PC-9 (cell line): Measurements from ENCODE around the gene DHRS13. TPM values are rescaled to one million over a fixed set of nuclear protein-coding genes. Genes with fewer than 3 reads are reported as not detected.

Experiments
- Bru-seq: library from RNA; stranded (reverse); fragments of 400-500 nt; gene quantifications from one replicate; lab custom pipeline; 2021; lab: Mats Ljungman, UMichigan
- BruChase-seq, 2 experiments: library from RNA; stranded (reverse); fragments of 400-500 nt; gene quantifications; one replicate each; lab custom pipeline; 2021; lab: Mats Ljungman, UMichigan
- BruUV-seq: library from RNA; stranded (reverse); fragments of 400-500 nt; replicated peaks from 2 replicates; lab custom pipeline; 2021; lab: Mats Ljungman, UMichigan
- CTCF ChIA-PET: fragments of 300-600 bp; sonication (Branson Sonifier 250); formaldehyde crosslinking; loops from one replicate; lab custom pipeline; 2022; ENCODE audit warnings: antibody characterized with exemption; lab: Charles Lee
- POLR2A ChIA-PET: fragments of 300-600 bp; sonication (Branson Sonifier 250); formaldehyde crosslinking; loops from one replicate; lab custom pipeline; 2022; ENCODE audit warnings: antibody characterized with exemption; ENCODE audit not compliant: unreplicated experiment; lab: Charles Lee
- DNase-seq, 2 experiments: peaks; one replicate each; pipeline versions ENCODE4 v3.0.0 to v3.0.0-alpha.2; 2015 to 2022; ENCODE audit warnings: mixed read lengths in 1 of 2
- H2AFZ ChIP-seq: fragments of 200-600 bp; sonication (generic); 2 replicates; pipeline ENCODE4 v1.8.1; 2017; ENCODE audit warnings: antibody characterized with exemption
- H3F3A ChIP-seq: fragments of 200-600 bp; sonication (generic); 2 replicates; pipeline ENCODE4 v1.8.1; 2017; ENCODE audit warnings: antibody characterized with exemption, mild to moderate bottlenecking, low read depth; ENCODE audit not compliant: insufficient read depth
- H3K27ac ChIP-seq: fragments of 200-600 bp; sonication (generic); 2 replicates; pipeline ENCODE4 v1.6.1; 2016; ENCODE audit warnings: mixed run types
- H3K27me3 ChIP-seq: fragments of 200-600 bp; sonication (generic); 2 replicates; pipeline ENCODE4 v1.6.1; 2016; ENCODE audit warnings: low read depth, mixed run types; ENCODE audit not compliant: insufficient read depth
- H3K36me3 ChIP-seq: fragments of 200-600 bp; sonication (generic); 2 replicates; pipeline ENCODE4 v1.6.1; 2016; ENCODE audit warnings: low read depth, mixed run types
- H3K4me1 ChIP-seq: fragments of 200-600 bp; sonication (generic); replicated peaks from 2 replicates; pipeline ENCODE4 v1.6.1; 2016; ENCODE audit warnings: mixed run types; ENCODE audit not compliant: insufficient read depth
- H3K4me2 ChIP-seq: fragments of 200-600 bp; sonication (generic); 2 replicates; pipeline ENCODE4 v1.6.1; 2017; ENCODE audit warnings: mixed run types
- H3K4me3 ChIP-seq: fragments of 200-600 bp; sonication (generic); 2 replicates; pipeline ENCODE4 v1.6.1; 2016; ENCODE audit warnings: mixed run types
- H3K79me2 ChIP-seq: fragments of 200-600 bp; sonication (generic); 2 replicates; pipeline ENCODE4 v1.6.1; 2017; ENCODE audit warnings: low read depth, mixed run types
- H3K9me2 ChIP-seq: fragments of 200-600 bp; sonication (generic); 2 replicates; pipeline ENCODE4 v1.8.1; 2017; ENCODE audit warnings: mild to moderate bottlenecking; ENCODE audit not compliant: insufficient read depth
- H3K9me3 ChIP-seq: fragments of 200-600 bp; sonication (generic); 2 replicates; pipeline ENCODE4 v1.8.1; 2016; ENCODE audit warnings: low read depth; ENCODE audit not compliant: insufficient read depth
- H4K20me1 ChIP-seq: fragments of 200-600 bp; sonication (generic); 2 replicates; pipeline ENCODE4 v1.8.1; 2017; ENCODE audit not compliant: insufficient read depth
- CTCF ChIP-seq: fragments of 200-600 bp; sonication (generic); conservative IDR thresholded peaks from 2 replicates; pipeline ENCODE4 v1.6.1; 2017; ENCODE audit warnings: mixed run types, antibody characterized with exemption, mild to moderate bottlenecking, moderate library complexity
- EZH2 ChIP-seq: fragments of 200-600 bp; sonication (generic); IDR thresholded peaks from 2 replicates; pipeline ENCODE4 v1.8.0; 2017; ENCODE audit warnings: antibody characterized with exemption, low read depth
- intact Hi-C: fragments of 100-400 bp; cut with micrococcal nuclease; formaldehyde crosslinking; loops from one replicate; pipeline ENCODE4 v1.10.0; 2022; ENCODE audit not compliant: unreplicated experiment
- long read RNA-seq: library from polyadenylated mRNA; stranded (forward); transcript quantifications from one replicate; pipeline ENCODE4 v2.0.0, GENCODE V29; 2022
- total RNA-seq: library from RNA; stranded (reverse); gene quantifications from 2 replicates; pipeline ENCODE4 v1.2.3, GENCODE V29; 2021

Gene DHRS13
- 15.8 and 17.5 TPM in 2 replicates for total RNA-seq
- Bru-seq, nascent RNA, result percentile 46 among the genes with signal in this experiment
- percentile 56 among the genes with signal in this experiment for BruChase-seq, experiment 1, labeled RNA remaining after a 2-hour chase
- BruChase-seq, experiment 2, labeled RNA remaining after a 6-hour chase, result percentile 58 among the genes with signal in this experiment
- long read RNA-seq, transcript DHRS13-201 (5 exons, 1,921 nt), result major isoform, 24 of 47 reads
- long read RNA-seq, transcript DHRS13-202 (4 exons, 2,037 nt), result minor isoform, 5 of 47 reads
- long read RNA-seq, partial matches to known transcripts, result 0 of 47 reads
- long read RNA-seq, other reads (novel, unspliced or antisense), result 18 of 47 reads

- ChIA-PET CTCF (interaction anchor here (0.5 to 0.8 kb wide), 3 partner anchors 78 to 248 kb away, joined by 3 to 4 read pairs (median 3); no protein-coding TSS in a partner anchor), POLR2A (no interaction called here)
- H3K27ac ChIP-seq, result no peak within 1 kb of the TSS
- H3K27me3 ChIP-seq, result no peaks in the 10 kb centered on the region
- H3K4me3 ChIP-seq, result peak within 1 kb of the TSS; percentile 73
- peak; percentile 85 to 94 for DNase-seq
- TF ChIP-seq EZH2, result no peak
- peak; percentile 88 for TF ChIP-seq CTCF
- H2AFZ ChIP-seq, result peak within 1 kb of the TSS; percentile 89
- intact Hi-C loops, result loop anchor here (5.0 kb wide), 3 partner anchors 141 to 256 kb away; partner anchors contain the start of genes BLTP2, RAB34 and RPL23A
- H3K4me1 ChIP-seq, result peaks cover 15% of the 10 kb centered on the region
- H3K4me2 ChIP-seq, result peak within 1 kb of the TSS; percentile 83
- no TSS peak for BruUV-seq
- no peaks in the 10 kb centered on the region for H3K9me2 ChIP-seq
- H3K9me3 ChIP-seq, result no peaks in the 10 kb centered on the region
- H3K79me2 ChIP-seq, result peaks cover 16% of the 10 kb centered on the region
- H3K36me3 ChIP-seq, result no peaks in the 10 kb centered on the region
- H3F3A ChIP-seq, result peaks cover 58% of the 10 kb centered on the region
- H4K20me1 ChIP-seq, result no peaks in the 10 kb centered on the region; the same call in 1 of the 2 replicates
Measured at GRCh38 chr17:28902819-28903545, at the start of gene DHRS13. TSS of gene DHRS13 (minus strand) at chr17:28903079. CDS start at chr17:28902944, 135 bp downstream.

- TSS peak; percentile 92 for BruUV-seq
- Histone ChIP-seq H3K9me2 (no peaks in the 10 kb centered on the region), H3F3A (peaks cover 27% of the 10 kb centered on the region), H3K27ac (peak overlapping the region; percentile 94), H3K4me1 (peaks cover 20% of the 10 kb centered on the region), H4K20me1 (peaks cover 15% of the 10 kb centered on the region; the same call in 1 of the 2 replicates), H3K79me2 (peaks cover 40% of the 10 kb centered on the region), H2AFZ (peak overlapping the region; percentile 83), H3K4me3 (peak overlapping the region; percentile 92), H3K9me3 (no peaks in the 10 kb centered on the region), H3K4me2 (peak overlapping the region; percentile 90), H3K36me3 (peaks cover 13% of the 10 kb centered on the region), H3K27me3 (no peaks in the 10 kb centered on the region)
- DNase-seq, result peak; percentile 94 to 97
- intact Hi-C loops, result loop anchor here (2.0 to 5.0 kb wide), 4 partner anchors 155 to 615 kb away; partner anchors contain the start of genes ABHD15, RPL23A and TP53I13
- ChIA-PET CTCF (interaction anchor here (0.8 to 1.3 kb wide), 5 partner anchors 13 to 233 kb away, joined by 3 to 15 read pairs (median 4); partner anchors contain the start of genes RPL23A and TLCD1), POLR2A (interaction anchor here (0.5 to 1.4 kb wide), 11 partner anchors 80 to 1153 kb away, joined by 3 to 35 read pairs (median 6); partner anchors contain the start of genes NEK8, RPL23A, SDF2 and SUPT6H)
- TF ChIP-seq EZH2, result no peak
- TF ChIP-seq CTCF, result no peak
Measured at GRCh38 chr17:28951991-28952975, 49.4 kb upstream of the DHRS13 start.
